ENCODE measurements around the gene STK11IP. TPM values are rescaled to one million over a fixed set of nuclear protein-coding genes. Genes with fewer than 3 reads are reported as not detected.
"Not testable (repeated sequence)": the region's sequence is repeated elsewhere in the genome, so short reads cannot be mapped to it uniquely, and the experiment has no call there.

The STK11IP gene
- total RNA-seq, 1 donor from 2014 or later = 13.6 TPM

DNA sequence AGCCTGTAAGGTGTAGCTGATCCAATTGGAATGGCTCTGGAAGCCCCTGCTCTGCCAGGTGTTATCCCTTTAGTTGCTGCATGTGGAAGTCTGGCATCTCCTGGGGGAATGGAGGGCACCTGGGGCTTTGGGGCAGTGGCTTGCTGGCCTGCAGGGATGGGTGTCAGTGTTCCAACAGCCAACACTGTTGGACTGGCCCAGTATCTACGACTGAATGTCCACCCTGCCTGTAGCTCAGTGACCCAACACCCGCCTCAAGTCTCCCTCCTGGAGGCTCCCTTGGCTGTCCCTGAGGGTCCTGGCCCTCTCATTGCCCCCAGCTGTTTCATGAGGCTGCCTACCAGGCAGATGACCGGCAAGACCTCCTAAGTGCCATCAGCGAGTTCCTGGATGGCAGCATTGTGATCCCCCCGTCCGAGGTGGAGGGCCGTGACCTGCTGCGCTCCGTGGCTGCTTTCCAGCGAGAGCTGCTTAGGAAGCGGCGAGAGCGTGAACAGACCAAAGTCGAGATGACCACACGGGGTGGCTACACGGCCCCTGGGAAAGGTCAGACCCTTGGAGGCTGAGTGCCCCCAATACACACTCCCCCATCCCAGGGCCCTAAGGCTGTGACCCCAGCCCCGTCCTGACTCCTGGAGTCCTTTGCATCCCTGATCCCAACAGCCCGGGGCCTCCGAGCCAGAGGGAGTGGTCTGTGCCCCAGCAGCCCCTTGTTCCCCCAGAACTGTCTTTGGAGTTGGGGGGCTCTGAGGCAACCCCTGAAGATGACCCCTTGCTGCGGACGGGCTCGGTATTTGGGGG, 37.5 kb downstream of the STK11IP start:
- DNase-seq = no peak

DNA sequence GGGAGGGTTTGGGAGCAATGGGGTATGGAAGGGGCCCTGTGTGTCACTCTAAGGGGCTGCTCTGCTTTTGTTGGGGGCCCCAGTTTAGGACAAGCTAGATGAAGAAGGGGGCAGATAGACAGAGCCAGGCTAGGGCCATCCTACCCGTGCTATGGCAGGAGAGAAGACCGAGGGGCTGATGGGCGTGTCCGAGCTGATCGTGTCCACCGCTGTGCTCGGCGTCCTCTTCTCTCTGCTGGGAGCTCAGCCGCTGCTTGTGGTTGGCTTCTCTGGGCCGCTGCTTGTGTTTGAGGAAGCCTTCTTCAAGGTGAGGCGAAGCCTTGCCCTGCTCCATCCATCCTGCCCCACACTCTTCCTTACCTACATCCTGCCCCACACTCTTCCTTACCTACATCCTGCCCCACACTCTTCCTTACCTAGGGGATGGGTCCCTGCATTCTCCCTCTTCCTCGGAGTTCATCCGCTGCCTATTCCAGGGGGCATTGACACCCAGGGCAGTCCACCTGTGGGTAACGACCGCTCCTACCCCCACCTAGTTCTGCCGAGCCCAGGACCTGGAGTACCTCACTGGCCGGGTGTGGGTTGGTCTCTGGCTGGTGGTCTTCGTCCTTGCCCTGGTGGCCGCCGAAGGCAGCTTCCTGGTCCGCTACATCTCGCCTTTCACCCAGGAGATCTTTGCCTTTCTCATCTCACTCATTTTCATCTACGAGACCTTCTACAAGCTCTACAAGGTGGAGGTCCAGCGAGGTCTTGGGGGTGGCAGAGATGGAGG, 38.7 kb downstream of the STK11IP start:
- DNase-seq = no peak

DNA sequence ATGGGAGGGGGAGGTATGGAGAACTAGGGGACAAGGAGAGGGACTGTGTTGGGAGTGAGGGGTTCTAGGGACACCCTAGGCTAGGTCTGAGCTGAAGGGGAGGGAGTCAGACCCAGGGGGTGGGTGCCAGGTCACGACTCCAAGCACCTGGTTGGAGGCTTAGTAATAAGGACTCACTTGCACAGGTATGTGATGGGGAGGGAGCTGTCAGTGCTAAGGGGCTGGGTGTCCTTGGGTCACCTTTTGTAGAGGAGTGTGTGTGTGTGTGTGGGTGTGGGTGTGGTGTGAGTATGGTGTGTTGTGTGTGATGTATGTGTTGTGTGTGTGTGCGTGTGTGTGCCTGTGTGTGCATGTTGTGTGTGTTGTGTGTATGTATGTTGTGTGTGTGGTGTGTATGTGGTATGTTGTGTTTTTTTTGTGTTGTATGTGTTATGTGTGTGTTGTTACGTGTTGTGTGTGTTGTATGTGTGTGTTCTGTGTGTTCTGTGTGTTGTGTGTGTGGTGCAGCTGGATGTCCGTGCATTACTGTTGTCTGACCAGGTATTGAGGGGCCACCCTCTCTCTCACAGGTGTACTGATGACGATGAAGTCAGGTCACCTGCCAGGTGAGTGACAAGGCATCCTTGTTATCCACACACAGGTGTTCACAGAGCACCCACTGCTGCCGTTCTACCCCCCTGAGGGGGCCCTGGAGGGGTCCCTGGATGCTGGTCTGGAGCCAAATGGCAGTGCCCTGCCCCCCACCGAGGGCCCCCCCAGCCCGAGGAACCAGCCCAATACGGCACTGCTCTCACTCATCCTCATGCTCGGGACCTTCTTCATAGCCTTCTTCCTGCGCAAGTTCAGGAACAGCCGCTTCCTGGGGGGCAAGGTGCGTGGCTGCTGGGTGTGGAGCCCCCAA, 39.5 kb downstream of the STK11IP start:
- no peak for DNase-seq

DNA sequence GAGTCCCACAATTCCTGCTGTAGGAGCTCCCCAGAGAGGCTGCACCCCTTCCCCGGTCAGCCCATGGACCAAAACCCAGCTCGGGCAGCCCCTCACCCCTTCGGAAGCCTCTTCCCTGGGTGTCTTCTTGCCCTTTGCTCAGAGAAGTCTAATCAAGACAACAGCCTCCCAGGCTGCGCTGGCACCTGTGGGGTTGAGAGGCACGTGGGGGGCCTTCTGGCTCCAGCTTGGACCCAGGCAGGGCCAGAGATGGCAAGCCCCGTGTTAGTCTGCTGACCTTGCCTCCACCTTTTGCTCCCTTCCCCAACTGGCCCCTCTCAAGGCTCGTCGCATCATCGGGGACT, 40.2 kb downstream of the STK11IP start:
- DNase-seq = no peak

DNA sequence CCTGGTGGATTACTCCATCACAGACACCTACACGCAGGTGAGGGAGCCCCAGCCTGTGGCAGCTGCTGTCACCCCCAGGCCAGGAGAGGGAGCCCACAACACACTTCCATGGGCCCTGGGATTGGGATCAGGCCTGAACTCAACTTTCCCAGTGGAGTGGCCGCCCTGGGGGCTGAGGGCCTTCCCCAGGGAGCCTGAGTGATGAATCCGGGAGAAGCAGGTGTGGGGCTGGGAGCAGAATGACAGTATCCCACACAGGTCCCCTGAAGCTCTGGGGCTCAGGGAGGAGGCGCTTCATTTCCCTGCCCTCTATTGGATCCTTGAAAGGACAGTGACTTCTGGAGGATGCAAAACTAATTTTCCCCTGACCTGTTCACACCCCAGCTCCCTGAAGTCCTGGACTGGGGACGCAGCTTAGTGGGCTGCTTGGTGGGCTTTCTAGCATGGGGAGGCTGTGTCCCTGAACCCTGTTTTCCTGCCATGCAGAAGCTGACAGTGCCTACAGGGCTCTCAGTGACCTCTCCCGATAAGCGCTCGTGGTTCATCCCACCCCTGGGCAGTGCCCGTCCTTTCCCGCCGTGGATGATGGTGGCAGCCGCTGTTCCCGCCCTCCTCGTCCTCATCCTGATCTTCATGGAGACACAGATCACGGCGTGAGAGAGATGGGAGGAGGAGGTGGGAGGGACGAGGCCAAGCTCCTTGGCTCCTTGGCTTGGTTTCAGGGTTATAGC, 40.7 kb downstream of the STK11IP start:
- no peak for DNase-seq

DNA sequence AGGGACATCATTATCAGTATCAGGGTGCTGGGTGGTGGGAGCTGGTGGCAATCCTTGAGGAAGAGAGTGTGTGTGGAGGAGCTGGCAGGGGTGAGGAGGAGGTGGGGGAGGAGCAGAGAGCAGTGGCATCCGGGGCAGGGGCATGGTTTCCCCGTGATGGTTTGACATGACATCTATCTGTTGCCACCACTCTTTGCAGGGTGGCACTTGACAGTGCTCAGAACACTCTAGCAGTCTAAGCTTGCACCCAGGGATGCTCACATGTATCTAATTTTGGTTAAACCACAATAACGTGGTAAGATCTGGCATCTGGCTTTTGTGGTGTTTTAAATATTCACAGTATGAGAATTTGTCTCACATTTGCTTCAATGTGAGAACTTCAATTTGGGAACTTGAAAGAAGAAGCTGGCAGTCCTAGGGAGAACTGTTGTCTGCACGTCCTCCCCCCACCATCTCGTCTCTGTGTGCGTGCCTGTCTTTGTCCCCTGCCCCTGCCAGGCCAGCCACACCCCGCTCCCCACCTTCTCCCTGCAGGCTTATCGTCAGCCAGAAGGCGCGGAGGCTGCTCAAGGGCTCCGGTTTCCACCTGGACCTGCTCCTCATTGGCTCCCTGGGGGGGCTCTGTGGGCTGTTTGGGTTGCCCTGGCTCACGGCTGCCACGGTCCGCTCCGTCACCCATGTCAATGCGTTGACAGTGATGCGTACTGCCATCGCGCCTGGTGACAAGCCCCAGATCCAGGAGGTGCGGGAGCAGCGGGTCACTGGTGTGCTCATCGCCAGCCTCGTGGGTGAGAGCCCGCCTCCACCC, 41.5 kb downstream of the STK11IP start:
- DNase-seq = no peak

DNA sequence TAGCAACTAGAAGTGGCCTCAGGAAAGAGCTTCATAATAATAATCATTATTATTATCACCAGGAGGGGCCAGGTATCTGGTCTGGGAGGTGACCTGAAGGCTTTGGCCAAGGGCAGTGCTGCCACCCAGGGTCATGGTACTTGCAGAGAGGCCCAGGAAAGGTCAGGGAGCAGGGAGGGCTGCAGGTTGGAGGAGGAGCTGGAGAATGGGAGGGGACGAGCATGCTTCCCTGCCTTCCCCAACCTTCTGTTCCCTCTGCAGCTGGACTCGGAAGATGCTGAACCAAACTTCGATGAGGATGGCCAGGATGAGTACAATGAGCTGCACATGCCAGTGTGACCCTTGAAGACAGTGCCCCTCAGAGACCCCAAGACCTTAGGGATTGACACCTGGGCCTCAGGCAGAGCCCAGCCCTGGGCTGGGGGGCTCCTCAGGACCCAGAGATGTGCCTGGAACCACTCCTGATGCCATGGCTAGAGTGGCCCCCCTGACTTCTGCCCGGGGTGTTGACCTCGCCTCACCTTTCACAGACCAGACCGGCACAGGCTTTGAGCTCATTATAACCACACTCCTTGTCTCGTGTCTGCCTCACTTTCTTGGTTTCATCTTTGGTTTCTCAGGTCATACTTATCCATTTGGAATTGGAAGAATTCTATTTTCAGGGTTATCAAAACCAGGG, 43.9 kb downstream of the STK11IP start:
- DNase-seq = no peak

DNA sequence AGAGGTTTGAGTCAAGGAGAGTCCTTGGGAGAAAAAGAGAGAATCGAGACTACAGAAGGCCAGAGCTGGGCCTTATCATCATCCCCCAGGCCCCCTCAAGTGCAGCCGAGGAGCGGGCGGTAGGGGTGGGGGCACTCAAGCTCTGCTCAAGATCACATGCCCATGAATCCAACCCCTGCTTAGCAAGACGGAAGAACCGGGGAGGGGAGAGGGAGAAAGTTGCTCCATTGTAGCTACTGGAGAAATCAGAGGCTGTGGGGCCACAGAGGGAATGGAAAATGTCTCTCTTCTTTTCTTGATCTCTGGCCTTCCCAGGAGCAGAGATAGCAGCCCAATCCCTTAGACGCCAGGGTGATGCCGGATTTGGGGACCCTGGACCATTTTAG, 44.4 kb downstream of the STK11IP start:
- DNase-seq = no peak

DNA sequence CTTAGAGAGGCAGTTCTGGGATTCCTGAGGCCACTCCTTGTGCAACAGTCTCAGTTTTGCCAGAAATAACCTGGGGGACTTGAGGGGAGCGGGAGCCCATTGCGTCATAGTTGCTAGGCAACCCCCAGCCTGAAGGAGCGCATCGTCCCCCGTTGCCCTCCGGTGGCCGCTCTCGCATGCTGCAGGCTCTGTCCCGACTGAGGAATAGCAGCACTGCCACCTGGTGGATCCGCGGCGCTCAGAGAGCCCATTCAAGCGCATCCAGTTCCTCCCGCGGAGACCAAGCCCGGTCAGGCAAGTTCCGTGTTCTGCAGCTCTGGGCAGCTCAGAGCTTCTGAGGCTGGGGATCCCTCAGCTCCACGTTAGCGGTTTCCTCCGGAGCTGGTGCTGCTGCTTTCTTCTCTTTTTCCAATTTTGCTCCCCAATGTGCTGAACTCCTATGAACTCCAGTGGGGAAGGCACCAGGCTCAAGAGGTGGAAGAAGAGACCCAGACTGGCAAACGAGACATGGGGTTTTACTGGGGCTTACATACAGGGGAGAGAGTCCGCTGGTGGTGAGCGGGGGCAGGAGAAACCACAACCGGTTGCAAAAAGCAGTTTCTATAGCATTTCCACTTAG, 44.9 kb downstream of the STK11IP start:
- peak; percentile 98 for DNase-seq

DNA sequence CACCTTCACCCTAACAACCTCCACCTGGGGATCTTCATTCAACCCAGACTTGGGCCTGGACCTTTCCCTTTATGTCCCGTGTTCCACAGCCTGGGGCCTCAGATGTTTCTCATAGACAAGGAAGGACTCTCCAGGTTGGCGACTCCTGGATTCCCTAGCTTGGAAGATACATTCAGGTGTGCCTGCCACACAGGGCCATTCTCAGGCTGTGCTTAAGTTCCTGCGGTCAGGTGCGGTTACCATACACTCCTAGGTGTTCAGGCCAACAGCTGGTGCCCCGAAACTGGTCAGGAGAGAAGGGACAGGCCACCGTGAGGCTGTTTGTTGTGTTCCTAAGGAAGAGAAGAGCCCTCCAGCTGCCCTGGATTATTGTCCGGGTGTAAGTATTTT, 45.4 kb downstream of the STK11IP start:
- no peak for DNase-seq

DNA sequence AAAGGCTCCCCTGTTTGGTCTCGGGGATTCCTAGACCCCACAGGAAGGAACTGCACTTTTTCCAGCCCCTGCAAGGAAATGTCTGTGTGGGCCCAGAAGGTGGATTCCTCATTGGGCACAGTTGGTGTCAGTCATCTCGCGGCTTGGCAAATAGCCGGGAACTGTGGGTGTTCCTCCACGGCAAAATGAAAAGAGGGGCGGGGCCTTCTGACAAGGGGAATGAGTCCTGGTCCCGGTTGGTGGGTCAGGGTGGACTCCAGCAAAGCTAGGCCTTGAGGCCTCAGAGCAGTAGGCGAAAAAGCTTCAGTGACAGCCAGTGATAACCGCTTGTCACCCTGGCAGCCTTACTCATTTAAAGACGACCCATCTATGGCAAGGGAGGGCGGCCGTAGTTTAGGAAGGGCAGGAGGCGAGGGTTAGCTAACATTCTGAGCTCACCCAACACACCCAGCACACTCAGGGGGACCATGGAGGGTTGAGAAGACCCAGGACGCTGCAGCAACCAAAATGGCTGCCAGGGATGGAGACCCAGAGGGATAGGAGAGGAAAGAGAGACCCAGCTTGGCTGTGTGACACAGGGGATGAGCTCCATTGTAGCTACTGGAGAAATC, 46.2 kb downstream of the STK11IP start:
- DNase-seq = no peak

DNA sequence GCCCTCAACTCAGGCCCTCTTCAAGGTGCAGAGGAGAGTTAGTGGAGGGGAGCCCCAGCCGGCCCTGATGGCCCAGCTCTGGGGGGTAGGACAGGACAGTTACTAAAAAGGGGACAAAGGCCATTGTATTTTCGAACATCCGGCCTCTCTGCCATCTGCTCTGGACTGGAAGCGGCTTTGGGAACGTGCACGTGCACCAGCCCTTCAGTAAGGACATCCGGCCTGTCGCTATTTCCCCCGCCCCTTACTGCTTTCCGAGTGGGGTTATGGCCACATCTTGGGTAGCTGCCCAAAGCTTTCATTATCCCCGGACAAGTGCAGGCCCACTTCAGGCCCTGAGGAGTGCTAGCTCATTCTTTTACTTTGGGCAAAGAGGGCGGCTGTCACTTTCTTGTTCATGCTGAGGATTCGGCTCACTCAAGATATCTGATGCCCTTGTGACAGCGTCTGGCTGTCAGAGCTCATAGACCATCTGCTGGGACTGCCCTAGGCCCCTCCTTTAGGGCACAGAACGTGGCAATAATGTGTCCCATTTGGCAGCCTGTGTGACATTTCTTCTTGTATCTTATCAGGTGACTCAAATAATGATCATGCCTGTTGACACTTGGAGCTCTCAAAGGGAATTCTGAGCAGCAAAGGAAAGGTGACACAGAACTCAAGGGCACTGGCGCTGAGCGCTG, 47.3 kb downstream of the STK11IP start:
- DNase-seq = peak; percentile 89

DNA sequence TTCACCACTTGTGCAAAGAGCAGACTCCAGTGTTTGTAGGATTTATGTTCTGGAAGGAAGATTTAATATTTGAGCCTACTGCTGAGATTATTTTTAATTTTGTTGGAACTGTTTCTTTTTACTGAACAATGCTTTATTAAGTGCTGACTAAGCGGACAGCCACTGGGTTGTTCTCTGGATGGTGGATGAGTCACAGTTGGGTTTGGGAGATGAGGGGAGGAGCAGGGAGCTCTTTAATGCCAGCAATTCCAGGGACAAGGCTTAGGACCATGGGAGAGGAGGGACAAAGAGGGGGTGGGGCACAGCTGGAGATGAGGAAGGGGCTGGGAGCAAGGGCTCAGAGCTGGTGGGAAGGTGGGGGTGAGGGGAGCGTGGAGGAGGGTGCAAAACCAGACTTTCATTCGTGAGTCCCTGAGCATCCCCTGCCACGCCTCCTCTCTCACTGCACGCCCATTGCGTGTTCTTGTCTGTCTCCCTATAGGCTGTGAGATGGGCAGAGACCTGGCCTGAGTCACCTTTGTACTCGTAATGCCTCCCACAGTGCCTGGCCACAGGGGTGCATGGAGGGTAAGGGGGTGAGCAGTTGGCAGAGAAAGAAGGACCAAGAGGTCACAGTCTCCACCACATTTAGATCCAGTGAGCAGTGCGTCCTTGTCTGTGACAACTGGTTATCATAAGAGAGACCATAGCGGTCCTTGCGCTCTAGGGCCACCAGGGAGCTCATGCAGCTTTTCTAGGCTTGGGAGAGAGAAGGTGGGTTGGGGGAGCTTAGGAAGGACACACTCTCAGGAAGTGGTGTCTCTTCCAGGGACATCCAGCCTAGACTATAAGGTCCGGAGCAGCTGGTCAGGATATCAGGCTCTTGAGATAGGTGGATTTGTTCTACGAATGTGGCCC, 48.2 kb downstream of the STK11IP start:
- DNase-seq = no peak

DNA sequence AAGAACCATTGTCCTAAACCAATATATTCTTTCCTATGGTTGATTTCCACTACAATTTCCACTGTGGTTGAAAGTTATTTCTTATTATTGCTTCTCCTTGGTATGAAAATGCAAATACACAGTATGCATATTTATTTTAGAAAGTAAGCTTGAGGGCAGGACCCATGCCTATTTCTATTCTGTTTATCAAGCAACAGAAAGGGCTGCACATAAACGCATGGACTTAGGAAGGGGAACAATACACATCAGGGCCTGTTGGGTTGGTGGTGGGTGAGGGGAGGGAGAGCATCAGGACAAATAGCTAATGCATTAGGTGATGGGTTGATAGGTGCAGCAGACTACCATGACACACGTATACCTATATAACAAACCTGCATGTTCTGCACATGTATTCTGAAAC, 50.5 kb downstream of the STK11IP start:
- no peak for DNase-seq

DNA sequence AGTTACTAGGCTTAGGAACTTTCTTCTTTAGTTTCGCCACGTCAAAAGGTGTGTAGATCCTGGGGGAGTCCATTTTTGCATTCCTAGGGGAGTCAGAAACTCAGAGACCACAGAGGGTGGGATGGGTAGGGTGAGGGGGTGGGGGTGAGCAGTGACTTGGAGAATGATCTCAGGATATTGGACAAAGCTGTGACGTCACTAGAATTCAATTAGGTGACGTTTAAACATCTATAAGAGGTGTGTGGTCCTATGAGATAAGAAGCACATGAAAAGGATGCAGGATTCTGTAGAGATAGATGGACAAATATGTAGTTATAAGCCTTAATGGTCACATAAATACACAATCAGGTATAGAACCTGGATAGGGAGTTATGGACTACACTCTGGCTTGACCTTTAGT, 51.3 kb downstream of the STK11IP start:
- no peak for DNase-seq

DNA sequence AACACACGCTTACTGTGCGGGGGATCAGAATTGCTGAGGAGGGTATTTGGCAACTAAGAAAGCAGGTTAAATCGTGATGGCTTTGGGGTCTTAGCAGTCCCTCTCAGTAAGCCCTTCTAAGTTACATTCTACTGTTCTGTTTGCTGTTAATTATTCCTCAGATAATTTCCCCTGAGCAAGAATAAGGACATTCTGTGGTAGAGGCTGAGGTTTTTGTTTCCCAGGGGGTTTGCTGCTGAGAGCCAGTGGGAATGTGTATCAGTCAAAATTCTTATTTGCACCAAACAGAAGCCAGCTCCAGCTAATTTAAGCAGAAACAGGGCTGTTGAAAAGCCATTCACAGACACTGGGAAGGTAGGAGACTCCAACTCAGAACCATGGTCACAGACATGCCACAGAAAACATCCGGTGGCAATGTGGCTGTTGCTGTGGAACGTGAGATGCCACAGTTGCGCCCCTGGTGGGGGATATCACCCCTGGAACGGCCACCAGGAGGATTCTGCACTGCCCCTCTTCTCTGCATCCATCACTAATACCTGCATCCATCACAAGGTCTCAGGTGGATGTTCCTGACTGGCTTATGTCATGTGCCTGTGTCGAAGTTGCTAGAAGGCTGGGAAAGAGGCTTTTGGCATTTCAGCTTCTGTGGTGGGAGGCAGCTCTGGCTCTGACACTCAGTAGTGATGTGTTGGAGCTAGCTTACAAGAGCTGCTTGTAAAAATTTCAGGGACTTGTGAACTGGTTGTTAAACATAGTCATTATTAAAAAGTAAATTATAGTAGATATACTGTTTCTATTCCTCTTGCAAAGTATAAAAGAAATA, 53.0 kb downstream of the STK11IP start:
- DNase-seq = no peak

DNA sequence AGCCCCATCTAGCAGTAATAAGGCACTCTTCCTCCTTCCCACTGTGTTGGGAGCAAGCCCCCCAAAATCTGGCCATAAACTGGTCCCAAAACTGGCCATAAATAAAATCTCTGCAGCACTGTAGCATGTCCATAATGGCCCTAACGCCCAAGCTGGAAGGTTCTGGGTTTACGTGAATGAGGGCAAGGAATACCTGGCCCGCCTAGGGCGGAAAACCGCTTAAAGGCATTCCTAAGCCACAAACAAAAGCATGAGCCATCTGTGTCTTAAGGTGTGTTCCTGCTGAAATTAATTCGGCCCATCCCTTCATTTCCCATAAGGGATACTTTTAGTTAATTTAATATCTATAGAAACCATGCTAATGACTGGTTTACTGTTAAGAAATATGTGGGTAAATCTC, 54.0 kb downstream of the STK11IP start:
- DNase-seq = not testable (repeated sequence)
